ENCODE measurements around the gene P2RX5. TPM values are rescaled to one million over a fixed set of nuclear protein-coding genes. Genes with fewer than 3 reads are reported as not detected.

Gene P2RX5
- total and polyA plus RNA-seq, 2 donors (not counting 3 experiments of a cell fraction or from before 2014, with no cell fraction given): 0.19 to 0.22 TPM

DNA sequence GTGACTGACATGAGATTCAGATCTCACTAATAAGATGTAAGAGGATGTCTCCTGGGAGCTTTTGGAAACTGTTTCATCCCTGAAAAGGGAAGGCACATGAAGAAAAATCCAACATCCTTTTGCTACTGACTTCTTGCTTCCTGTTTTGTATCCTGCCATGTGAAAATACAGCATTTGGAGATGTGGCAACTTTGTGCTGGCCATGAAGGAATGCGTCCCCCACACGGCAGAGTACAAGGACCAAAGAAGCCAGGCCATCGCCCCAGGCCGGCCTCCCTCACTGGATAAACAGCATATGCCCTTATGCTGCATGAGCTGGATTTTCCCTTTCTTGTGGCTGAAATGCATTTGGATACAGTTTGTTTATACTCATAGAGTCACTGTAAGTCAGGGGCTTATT lies 22.2 kb upstream of the P2RX5 start:
- Histone ChIP-seq H3K9ac (replicated peaks; ENCODE audit: extremely low read depth, insufficient read depth, low read length) (no peak overlapping the region), H3K4me2 (ENCODE audit: insufficient read depth, low read length) (no peak overlapping the region), H3K36me3 (ENCODE audit: control insufficient read depth in 2 of 2, extremely low read depth in 1 of 2, insufficient read depth in 2 of 2, low read length in 2 of 2) (peaks cover 9 to 14% of the 10 kb centered on the region in 2 experiments), H3K27me3 (ENCODE audit: control insufficient read depth in 2 of 2, insufficient read depth in 2 of 2, low read length in 2 of 2) (no peaks in the 10 kb centered on the region), H3K4me3 (replicated peaks in 1 of 3; ENCODE audit: insufficient read depth in 1 of 3, low read depth in 1 of 3, low read length in 3 of 3) (no peak overlapping the region), H3K9me1 (replicated peaks; ENCODE audit: control insufficient read depth, extremely low read depth, insufficient read depth, low read length) (no peaks in the 10 kb centered on the region), H4K20me1 (replicated peaks; ENCODE audit: control insufficient read depth, extremely low read depth, insufficient read depth, low read length) (no peaks in the 10 kb centered on the region), H3K4me1 (ENCODE audit: control insufficient read depth, extremely low read depth, insufficient read depth, low read length) (peaks cover 19% of the 10 kb centered on the region), H2AFZ (ENCODE audit: low read depth, low read length) (no peak overlapping the region), H3K27ac (ENCODE audit: insufficient read depth, low read depth, low read length) (no peak overlapping the region), H3K9me3 (replicated peaks; ENCODE audit: control insufficient read depth, insufficient read depth, low read length) (no peaks in the 10 kb centered on the region), H3K79me2 (ENCODE audit: control insufficient read depth, insufficient read depth, low read length) (peaks cover 12% of the 10 kb centered on the region)
- FAIRE-seq: no peak
- TF ChIP-seq MAX (IDR thresholded peaks at IDR 0.05; ENCODE audit: insufficient read depth, insufficient read length): no peak
- TF ChIP-seq EZH2 (IDR thresholded peaks at IDR 0.05; ENCODE audit: borderline replicate concordance, low read depth, low read length, severe bottlenecking): no peak
- TF ChIP-seq JUN (IDR thresholded peaks at IDR 0.05; ENCODE audit: borderline replicate concordance, insufficient read depth, insufficient read length, low read depth): no peak
- no peak for TF ChIP-seq GATA2 (IDR thresholded peaks at IDR 0.05; ENCODE audit: insufficient read depth, insufficient read length, low read depth, low read length)
- TF ChIP-seq CTCF (IDR thresholded peaks at IDR 0.05; ENCODE audit: extremely low read depth in 1 of 2, insufficient read depth in 1 of 2, low read depth in 1 of 2, low read length in 2 of 2): no peak
- no peak for TF ChIP-seq POLR2AphosphoS5 (IDR thresholded peaks at IDR 0.05; ENCODE audit: insufficient read depth, low read depth, low read length)
- TF ChIP-seq MYC (IDR thresholded peaks at IDR 0.05; ENCODE audit: low read depth, low read length): no peak
- TF ChIP-seq FOS (IDR thresholded peaks at IDR 0.05; ENCODE audit: borderline replicate concordance, insufficient read depth, low read length): no peak
- TF ChIP-seq POLR2A (IDR thresholded peaks at IDR 0.05; ENCODE audit: low read depth, low read length): no peak
- BruUV-seq (replicated peaks): no TSS peak
- intact Hi-C loops (cut with micrococcal nuclease) (no loop called here), dilution Hi-C loops (cut with MboI; ENCODE audit: extremely low pct_ligation_motif_present, low sequenced_read_pairs) (no loop called here)
- DNase-seq (ENCODE audit: low read depth, low spot score): peak; percentile 15
- ChIA-PET POLR2A (no interaction called here), CTCF (interaction anchor here (2.9 kb wide), 1 partner anchor 36 kb away, joined by 11 read pairs; no protein-coding TSS in a partner anchor)

All from endothelial cell of umbilical vein (primary cell).